ENCODE results near the gene DNAH3. TPM values are rescaled to one million over a fixed set of nuclear protein-coding genes. Genes with fewer than 3 reads are reported as not detected.
"Not testable (repeated sequence)": the region's sequence is repeated elsewhere in the genome, so short reads cannot be mapped to it uniquely, and the experiment has no call there.

The DNAH3 gene
- total RNA-seq, 1 donor: not detected

- Histone ChIP-seq H3K4me1 (ENCODE audit: insufficient read depth, low read length) (no peaks in the 10 kb centered on the region), H3K9me3 (ENCODE audit: low read depth, low read length) (no peaks in the 10 kb centered on the region), H3K4me3 (ENCODE audit: low read length) (no peak overlapping the region), H3K27me3 (ENCODE audit: insufficient read depth, low read length) (no peaks in the 10 kb centered on the region)
These were observed 34.4 kb downstream of the DNAH3 start for GRCh38 chr16:21116148-21116693.

- not testable (repeated sequence) for H3K4me1 ChIP-seq (ENCODE audit: insufficient read depth, low read length); H3K27me3 ChIP-seq (ENCODE audit: insufficient read depth, low read length); H3K9me3 ChIP-seq (ENCODE audit: low read depth, low read length); H3K4me3 ChIP-seq (ENCODE audit: low read length)
These were observed 35.1 kb downstream of the DNAH3 start for GRCh38 chr16:21115551-21115950.

DNA sequence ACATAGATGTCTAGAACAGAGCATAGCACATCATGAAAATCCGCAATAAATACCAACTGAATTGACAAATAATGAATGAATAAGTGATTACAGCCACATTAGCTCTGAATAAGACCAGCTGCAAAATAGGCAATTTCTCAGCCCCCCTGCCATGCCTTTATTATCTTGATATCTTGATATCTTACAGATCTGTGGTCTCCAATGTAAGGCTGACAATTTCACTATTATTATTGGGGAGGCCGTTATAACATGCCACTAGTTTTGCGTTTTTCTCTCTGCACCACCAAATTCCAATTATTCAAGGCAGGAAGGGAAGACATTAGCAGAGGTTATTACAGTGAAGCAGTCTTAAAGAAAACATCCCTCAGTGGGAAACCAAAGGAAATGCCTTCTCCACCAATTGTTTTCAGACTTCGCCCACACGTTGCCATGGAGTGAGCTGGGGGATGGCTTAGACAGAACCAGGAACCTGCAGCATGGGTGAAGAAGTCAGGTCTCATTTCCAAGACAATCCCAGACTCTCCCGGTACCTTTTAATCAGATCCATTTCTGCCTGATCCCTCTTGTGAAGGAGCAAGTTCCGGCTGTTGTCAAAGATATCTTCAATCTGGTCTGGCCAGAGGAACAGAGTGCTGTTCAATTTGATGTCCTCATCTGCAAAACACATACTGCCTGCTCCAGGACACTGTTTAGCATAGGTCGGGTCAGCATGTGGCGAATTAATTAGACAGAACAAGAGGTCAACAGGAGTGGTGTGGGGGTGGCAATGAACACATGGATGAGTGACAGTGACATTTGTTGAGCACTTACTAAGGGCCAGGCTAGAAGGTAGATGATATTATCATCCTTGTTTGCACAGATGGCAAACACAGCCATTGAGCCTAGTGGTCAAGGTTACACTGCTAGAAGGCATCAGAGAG, 46.4 kb downstream of the DNAH3 start:
- Histone ChIP-seq H3K27me3 (ENCODE audit: insufficient read depth, low read length) (peaks cover 3% of the 10 kb centered on the region), H3K4me1 (ENCODE audit: insufficient read depth, low read length) (no peaks in the 10 kb centered on the region), H3K9me3 (ENCODE audit: low read depth, low read length) (no peaks in the 10 kb centered on the region), H3K4me3 (ENCODE audit: low read length) (no peak overlapping the region)

DNA sequence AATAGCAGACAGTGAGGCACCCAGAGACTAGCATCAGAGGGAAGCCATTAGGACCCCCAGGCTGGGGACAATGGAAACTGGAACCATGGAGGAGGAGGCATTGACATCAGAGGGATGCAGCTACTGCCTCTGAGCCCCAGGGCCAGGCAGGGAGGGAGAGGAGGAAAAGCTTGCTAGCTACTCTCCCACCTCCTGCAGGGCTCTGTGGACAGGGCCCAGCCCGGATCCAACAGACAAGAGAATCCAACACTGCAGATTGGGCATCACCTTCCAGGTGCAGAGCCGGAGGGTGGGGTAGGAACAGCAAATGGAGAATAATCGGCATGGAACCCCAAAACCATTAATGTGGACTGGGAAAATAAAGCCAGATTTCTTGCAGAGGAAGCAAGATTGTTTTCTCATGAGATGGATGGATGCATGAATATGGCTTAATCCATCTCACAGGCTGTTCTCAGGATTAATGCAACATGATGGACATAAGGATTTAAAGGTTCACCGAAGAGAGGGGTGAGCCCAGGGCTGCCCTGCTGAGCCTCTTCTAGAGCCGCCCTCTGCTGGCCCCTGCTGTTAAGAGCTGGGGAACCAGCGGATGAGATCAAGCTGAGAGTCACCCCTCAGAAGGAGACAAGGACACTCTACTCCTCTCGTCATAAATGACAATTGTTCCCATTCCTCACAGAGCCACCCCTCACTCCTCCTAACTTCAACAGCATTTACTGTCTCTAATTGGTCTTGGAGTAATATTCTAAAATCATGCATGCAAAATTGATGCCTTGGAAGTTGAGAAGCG, 48.8 kb downstream of the DNAH3 start:
- no peaks in the 10 kb centered on the region for H3K4me1 ChIP-seq (ENCODE audit: insufficient read depth, low read length)
- no peaks in the 10 kb centered on the region for H3K9me3 ChIP-seq (ENCODE audit: low read depth, low read length)
- H3K27me3 ChIP-seq (ENCODE audit: insufficient read depth, low read length): peaks cover 3% of the 10 kb centered on the region
- no peak overlapping the region for H3K4me3 ChIP-seq (ENCODE audit: low read length)

GRCh38 chr16:21100447-21100846, 50.2 kb downstream of the DNAH3 start:
- Histone ChIP-seq H3K4me3 (ENCODE audit: low read length) (no peak overlapping the region), H3K4me1 (ENCODE audit: insufficient read depth, low read length) (no peaks in the 10 kb centered on the region), H3K9me3 (ENCODE audit: low read depth, low read length) (no peaks in the 10 kb centered on the region), H3K27me3 (ENCODE audit: insufficient read depth, low read length) (peaks cover 3% of the 10 kb centered on the region)

GRCh38 chr16:21097151-21097550, 53.5 kb downstream of the DNAH3 start:
- H3K4me1 ChIP-seq (ENCODE audit: insufficient read depth, low read length): no peaks in the 10 kb centered on the region
- H3K4me3 ChIP-seq (ENCODE audit: low read length): no peak overlapping the region
- peaks cover 3% of the 10 kb centered on the region for H3K27me3 ChIP-seq (ENCODE audit: insufficient read depth, low read length)
- H3K9me3 ChIP-seq (ENCODE audit: low read depth, low read length): no peaks in the 10 kb centered on the region

DNA sequence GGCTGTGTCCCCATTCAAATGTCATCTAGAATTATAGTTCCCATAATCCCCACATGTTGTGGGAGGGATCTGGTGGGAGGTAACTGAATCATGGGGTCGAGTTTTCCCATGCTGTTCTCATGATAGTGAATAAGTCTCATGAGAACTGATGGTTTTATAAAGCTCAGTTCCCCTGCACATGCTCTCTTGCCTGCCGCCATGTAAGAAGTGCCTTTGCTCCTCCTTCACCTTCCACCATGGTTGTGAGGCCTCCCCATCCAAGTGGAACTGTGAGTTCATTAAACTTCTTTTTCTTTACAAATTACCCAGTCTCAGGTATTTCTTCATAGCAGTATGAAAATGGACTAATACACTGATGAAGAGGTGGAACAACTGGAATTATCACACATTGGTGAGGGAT, 55.9 kb downstream of the DNAH3 start:
- H3K9me3 ChIP-seq (ENCODE audit: low read depth, low read length); H3K4me3 ChIP-seq (ENCODE audit: low read length); H3K27me3 ChIP-seq (ENCODE audit: insufficient read depth, low read length); H3K4me1 ChIP-seq (ENCODE audit: insufficient read depth, low read length): not testable (repeated sequence)

GRCh38 chr16:21092951-21093350, 57.7 kb downstream of the DNAH3 start:
- Histone ChIP-seq H3K4me3 (ENCODE audit: low read length) (no peak overlapping the region), H3K4me1 (ENCODE audit: insufficient read depth, low read length) (no peaks in the 10 kb centered on the region), H3K27me3 (ENCODE audit: insufficient read depth, low read length) (peaks cover 6% of the 10 kb centered on the region), H3K9me3 (ENCODE audit: low read depth, low read length) (peaks cover 4% of the 10 kb centered on the region)

- Histone ChIP-seq H3K27me3 (ENCODE audit: insufficient read depth, low read length) (peaks cover 6% of the 10 kb centered on the region), H3K9me3 (ENCODE audit: low read depth, low read length) (peaks cover 4% of the 10 kb centered on the region), H3K4me3 (ENCODE audit: low read length) (no peak overlapping the region), H3K4me1 (ENCODE audit: insufficient read depth, low read length) (no peaks in the 10 kb centered on the region)
These were observed 61.8 kb downstream of the DNAH3 start for GRCh38 chr16:21088646-21089538.

- no peak overlapping the region for H3K4me3 ChIP-seq (ENCODE audit: low read length)
- H3K9me3 ChIP-seq (ENCODE audit: low read depth, low read length): peaks cover 4% of the 10 kb centered on the region
- H3K4me1 ChIP-seq (ENCODE audit: insufficient read depth, low read length): no peaks in the 10 kb centered on the region
- H3K27me3 ChIP-seq (ENCODE audit: insufficient read depth, low read length): peaks cover 6% of the 10 kb centered on the region
These were observed 62.5 kb downstream of the DNAH3 start for GRCh38 chr16:21088143-21088542.

DNA sequence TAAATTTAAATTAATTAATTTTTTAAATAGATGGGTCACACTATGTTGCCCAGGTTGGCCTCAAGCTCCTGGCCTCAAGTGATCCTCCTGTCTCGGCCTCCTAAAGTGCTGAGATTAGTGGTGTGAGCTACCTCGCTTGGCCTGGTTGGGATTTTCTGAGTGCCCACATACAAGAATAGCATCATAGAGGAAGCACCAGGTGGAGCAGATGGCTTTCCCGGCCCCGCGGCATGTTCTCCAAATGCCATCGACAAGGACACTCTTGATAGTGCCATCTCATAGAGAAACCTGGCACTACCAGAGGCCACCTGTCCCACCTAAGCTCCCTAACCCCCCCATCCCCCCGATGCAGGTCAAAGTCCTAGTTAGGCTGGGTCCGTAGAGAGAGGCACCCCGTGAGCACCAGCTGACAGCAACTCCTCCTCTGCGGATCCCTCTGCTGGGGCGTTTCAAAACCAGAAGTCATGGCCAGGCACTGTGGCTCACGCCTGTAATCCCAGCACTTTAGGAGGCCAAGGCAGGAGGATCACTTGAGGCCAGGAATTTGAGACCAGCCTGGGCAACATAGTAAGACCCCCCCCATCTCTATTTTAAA, 65.9 kb downstream of the DNAH3 start:
- Histone ChIP-seq H3K4me1 (ENCODE audit: insufficient read depth, low read length) (no peaks in the 10 kb centered on the region), H3K9me3 (ENCODE audit: low read depth, low read length) (peaks cover 4% of the 10 kb centered on the region), H3K4me3 (ENCODE audit: low read length) (no peak overlapping the region), H3K27me3 (ENCODE audit: insufficient read depth, low read length) (peaks cover 6% of the 10 kb centered on the region)

DNA sequence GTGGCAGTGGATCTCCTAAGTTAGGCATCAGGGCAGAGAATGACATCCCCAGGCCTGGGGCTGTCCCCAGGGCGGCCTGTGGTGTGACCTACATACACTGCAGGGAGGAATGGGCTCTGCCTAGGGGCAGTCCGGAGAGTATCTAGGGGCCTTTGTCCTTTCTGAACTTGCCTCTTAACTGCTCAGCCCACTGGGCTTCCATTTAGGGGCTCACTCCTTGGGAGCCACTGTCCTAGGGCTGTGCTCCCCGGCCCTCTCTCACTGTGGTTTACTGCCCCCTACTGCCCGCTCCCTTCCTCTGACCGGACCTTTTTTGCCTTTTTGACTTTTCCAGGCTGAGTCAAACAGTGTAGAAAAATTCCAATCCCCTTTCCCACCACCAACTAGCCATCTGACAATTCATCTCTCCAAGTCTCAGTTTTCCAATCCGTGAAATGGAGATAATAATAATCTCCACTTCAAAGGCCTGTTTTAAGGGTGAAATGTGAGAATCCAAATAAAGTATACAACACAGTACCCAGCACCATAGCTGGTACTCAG, 66.8 kb downstream of the DNAH3 start:
- Histone ChIP-seq H3K9me3 (ENCODE audit: low read depth, low read length) (no peaks in the 10 kb centered on the region), H3K27me3 (ENCODE audit: insufficient read depth, low read length) (peaks cover under 1% of the 10 kb centered on the region), H3K4me1 (ENCODE audit: insufficient read depth, low read length) (no peaks in the 10 kb centered on the region), H3K4me3 (ENCODE audit: low read length) (no peak overlapping the region)

GRCh38 chr16:21081329-21081728, 69.3 kb downstream of the DNAH3 start:
- no peaks in the 10 kb centered on the region for H3K4me1 ChIP-seq (ENCODE audit: insufficient read depth, low read length)
- no peaks in the 10 kb centered on the region for H3K27me3 ChIP-seq (ENCODE audit: insufficient read depth, low read length)
- no peak overlapping the region for H3K4me3 ChIP-seq (ENCODE audit: low read length)
- no peaks in the 10 kb centered on the region for H3K9me3 ChIP-seq (ENCODE audit: low read depth, low read length)

DNA sequence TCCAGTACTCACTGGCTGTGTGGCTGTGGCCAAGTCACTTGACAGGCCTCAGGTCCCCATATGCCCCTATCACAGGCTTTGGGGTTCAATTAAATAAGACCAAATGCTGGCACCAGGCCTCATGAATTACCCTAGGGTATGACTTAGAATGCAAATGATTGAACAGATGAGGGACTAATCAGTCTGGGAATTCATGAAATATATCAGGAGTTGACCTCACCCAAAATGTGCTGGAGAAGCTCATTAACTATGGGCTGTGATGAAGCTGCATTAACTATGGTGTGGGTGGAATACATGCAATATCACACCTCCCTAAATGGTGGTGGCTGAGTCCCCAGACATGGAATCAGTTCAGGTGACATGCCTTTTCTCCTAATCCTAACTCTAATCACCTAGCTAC, 72.1 kb downstream of the DNAH3 start:
- Histone ChIP-seq H3K9me3 (ENCODE audit: low read depth, low read length) (no peaks in the 10 kb centered on the region), H3K27me3 (ENCODE audit: insufficient read depth, low read length) (no peaks in the 10 kb centered on the region), H3K4me3 (ENCODE audit: low read length) (no peak overlapping the region), H3K4me1 (ENCODE audit: insufficient read depth, low read length) (no peaks in the 10 kb centered on the region)
